ENCODE data around the gene ARIH2.

GRCh38 chr3:48934333-48934991 lies 15.8 kb downstream of the ARIH2 start:
- TF ChIP-seq POLR2A (IDR thresholded peaks at IDR 0.05) (no peak), CTCF (IDR thresholded peaks at IDR 0.05) (no peak)
